Epithelial cell of proximal tubule (primary cell): ENCODE measurements around the gene USF2. TPM values are rescaled to one million over a fixed set of nuclear protein-coding genes. Genes with fewer than 3 reads are reported as not detected.

Experiments used
- DNase-seq: peaks from one replicate; pipeline ENCODE4 v3.0.0-alpha.2; 2011; ENCODE audit warnings: low read depth
- H3K4me3 ChIP-seq: 2 replicates; pipeline ENCODE4 v1.5.1; 2011; ENCODE audit warnings: low read depth, mild to moderate bottlenecking, low read length
- CTCF ChIP-seq: conservative IDR thresholded peaks from 2 replicates; pipeline ENCODE4 v1.5.1; 2012; ENCODE audit warnings: low read depth, mild to moderate bottlenecking, low read length
- total RNA-seq: library from RNA; depleted of rRNA; stranded (reverse); fragments of >200 nt; gene quantifications from 2 replicates; pipeline ENCODE4 v1.2.3, GENCODE V29; 2015

USF2 gene
- total RNA-seq, 1 donor from 2014 or later: 62.9 TPM

- no peak for DNase-seq
- TF ChIP-seq CTCF: no peak
- H3K4me3 ChIP-seq: no peak overlapping the region
Measured at GRCh38 chr19:35253316-35254286, 15.2 kb upstream of the USF2 start.

GRCh38 chr19:35254341-35255297 is 14.1 kb upstream of the USF2 start:
- H3K4me3 ChIP-seq: no peak overlapping the region
- TF ChIP-seq CTCF: no peak
- DNase-seq: no peak

GRCh38 chr19:35256566-35256965 is 12.2 kb upstream of the USF2 start:
- TF ChIP-seq CTCF: no peak
- DNase-seq: no peak
- H3K4me3 ChIP-seq: no peak overlapping the region

GRCh38 chr19:35257113-35257461 is 11.7 kb upstream of the USF2 start:
- no peak overlapping the region for H3K4me3 ChIP-seq
- no peak for TF ChIP-seq CTCF
- DNase-seq: no peak

GRCh38 chr19:35260694-35261304 is 8.0 kb upstream of the USF2 start:
- DNase-seq: no peak
- no peak overlapping the region for H3K4me3 ChIP-seq
- no peak for TF ChIP-seq CTCF

GRCh38 chr19:35261356-35262100 is 7.2 kb upstream of the USF2 start:
- no peak for DNase-seq
- TF ChIP-seq CTCF: no peak
- H3K4me3 ChIP-seq: no peak overlapping the region
